ENCODE data around the gene CDKN1A.

Gene CDKN1A

GRCh38 chr6:36670271-36670670 is 8.2 kb upstream of the CDKN1A start:
- Histone ChIP-seq H3K9me3 (ENCODE audit: insufficient read depth, low read length) (no peaks in the 10 kb centered on the region), H3K27ac (ENCODE audit: low read length) (no peak overlapping the region)

GRCh38 chr6:36671687-36672375 is 6.7 kb upstream of the CDKN1A start:
- TF ChIP-seq EZH2phosphoT487 (IDR thresholded peaks at IDR 0.05; ENCODE audit: low read depth) (no peak), CTCF (IDR thresholded peaks at IDR 0.05; ENCODE audit: low read depth, low read length) (no peak)
- no peak overlapping the region for H3K4me3 ChIP-seq (ENCODE audit: low read length)
- no peak overlapping the region for H3K4me2 ChIP-seq (ENCODE audit: low read length)
- H3K9me3 ChIP-seq (ENCODE audit: insufficient read depth, low read length): no peaks in the 10 kb centered on the region
- H3K79me2 ChIP-seq (ENCODE audit: low read length): no peaks in the 10 kb centered on the region
- H3K9ac ChIP-seq (ENCODE audit: low read length): no peak overlapping the region
- H3K36me3 ChIP-seq (replicated peaks; ENCODE audit: low read depth, low read length): no peaks in the 10 kb centered on the region
- H3K27me3 ChIP-seq (ENCODE audit: low read depth, low read length): no peaks in the 10 kb centered on the region
- H2AFZ ChIP-seq (ENCODE audit: low read depth, low read length): no peak overlapping the region
- no peaks in the 10 kb centered on the region for H4K20me1 ChIP-seq (ENCODE audit: insufficient read depth, low read length)
- H3K27ac ChIP-seq (ENCODE audit: low read length): no peak overlapping the region
- peaks cover 24% of the 10 kb centered on the region for H3K4me1 ChIP-seq (ENCODE audit: low read length)

More at GRCh38 chr6:36670271-36670670, 8.2 kb upstream of the CDKN1A start:
- Histone ChIP-seq H3K9ac (ENCODE audit: low read length) (no peak overlapping the region), H3K4me1 (ENCODE audit: low read length) (peaks cover 17% of the 10 kb centered on the region), H4K20me1 (ENCODE audit: insufficient read depth, low read length) (no peaks in the 10 kb centered on the region), H3K36me3 (replicated peaks; ENCODE audit: low read depth, low read length) (no peaks in the 10 kb centered on the region), H3K27me3 (ENCODE audit: low read depth, low read length) (no peaks in the 10 kb centered on the region), H2AFZ (ENCODE audit: low read depth, low read length) (no peak overlapping the region), H3K79me2 (ENCODE audit: low read length) (no peaks in the 10 kb centered on the region), H3K4me3 (ENCODE audit: low read length) (no peak overlapping the region), H3K4me2 (ENCODE audit: low read length) (no peak overlapping the region)
- no peak for TF ChIP-seq EZH2phosphoT487 (IDR thresholded peaks at IDR 0.05; ENCODE audit: low read depth)
- no peak for TF ChIP-seq CTCF (IDR thresholded peaks at IDR 0.05; ENCODE audit: low read depth, low read length)

- 0 out of 2 replicates have a peak, but pooled peaks cover 3% of the 10 kb centered on the region for H4K20me1 ChIP-seq (ENCODE audit: insufficient read depth, low read length)
- peaks cover 30% of the 10 kb centered on the region for H3K4me1 ChIP-seq (ENCODE audit: low read length)
- no peak overlapping the region for H3K27ac ChIP-seq (ENCODE audit: low read length)
- TF ChIP-seq CTCF (IDR thresholded peaks at IDR 0.05; ENCODE audit: low read depth, low read length) (no peak), EZH2phosphoT487 (IDR thresholded peaks at IDR 0.05; ENCODE audit: low read depth) (no peak)
- no peaks in the 10 kb centered on the region for H3K27me3 ChIP-seq (ENCODE audit: low read depth, low read length)
- H3K9me3 ChIP-seq (ENCODE audit: insufficient read depth, low read length): no peaks in the 10 kb centered on the region
- H3K79me2 ChIP-seq (ENCODE audit: low read length): peaks cover 4% of the 10 kb centered on the region
- no peak overlapping the region for H3K9ac ChIP-seq (ENCODE audit: low read length)
- no peak overlapping the region for H3K4me2 ChIP-seq (ENCODE audit: low read length)
- no peak overlapping the region for H2AFZ ChIP-seq (ENCODE audit: low read depth, low read length)
- peaks cover under 1% of the 10 kb centered on the region for H3K36me3 ChIP-seq (replicated peaks; ENCODE audit: low read depth, low read length)
- H3K4me3 ChIP-seq (ENCODE audit: low read length): no peak overlapping the region
These were observed 4.6 kb upstream of the CDKN1A start for GRCh38 chr6:36673882-36674281.

- Histone ChIP-seq H3K4me1 (ENCODE audit: low read length) (peaks cover 30% of the 10 kb centered on the region), H3K79me2 (ENCODE audit: low read length) (peaks cover 14% of the 10 kb centered on the region)
These were observed 3.6 kb upstream of the CDKN1A start for GRCh38 chr6:36674942-36675341.

More at GRCh38 chr6:36674942-36675341, 3.6 kb upstream of the CDKN1A start:
- Histone ChIP-seq H3K27me3 (ENCODE audit: low read depth, low read length) (no peaks in the 10 kb centered on the region), H3K36me3 (replicated peaks; ENCODE audit: low read depth, low read length) (peaks cover 11% of the 10 kb centered on the region), H3K9ac (ENCODE audit: low read length) (no peak overlapping the region), H3K4me2 (ENCODE audit: low read length) (no peak overlapping the region), H3K4me3 (ENCODE audit: low read length) (no peak overlapping the region), H4K20me1 (ENCODE audit: insufficient read depth, low read length) (peaks cover 9% of the 10 kb centered on the region; the same call in 1 of the 2 replicates), H3K27ac (ENCODE audit: low read length) (no peak overlapping the region), H2AFZ (ENCODE audit: low read depth, low read length) (no peak overlapping the region), H3K9me3 (ENCODE audit: insufficient read depth, low read length) (no peaks in the 10 kb centered on the region)
- TF ChIP-seq EZH2phosphoT487 (IDR thresholded peaks at IDR 0.05; ENCODE audit: low read depth) (no peak), CTCF (IDR thresholded peaks at IDR 0.05; ENCODE audit: low read depth, low read length) (no peak)

Data from OCI-LY3 (cell line).